GM23338 (cell line): ENCODE measurements around the gene PRUNE2. TPM values are rescaled to one million over a fixed set of nuclear protein-coding genes. Genes with fewer than 3 reads are reported as not detected.

Source experiments
- ATAC-seq: fragments of 200-7000 bp; cut with Tn5 transposase; 3 replicates; pipeline ENCODE4 v1.9.1; 2020
- DNase-seq: peaks from one replicate; pipeline ENCODE4 v3.0.0-alpha.2; 2015; ENCODE audit warnings: low spot score
- H2AFZ ChIP-seq: fragments of 200-600 bp; sonication (generic); 2 replicates; pipeline ENCODE4 v1.8.0; 2016; ENCODE audit warnings: antibody characterized with exemption, mild to moderate bottlenecking, moderate library complexity
- H3F3A ChIP-seq: fragments of 200-600 bp; sonication (generic); replicated peaks from 2 replicates; pipeline ENCODE4 v1.8.0; 2017; ENCODE audit warnings: antibody characterized with exemption, mixed run types, low read depth
- H3K27ac ChIP-seq: fragments of 200-600 bp; sonication (generic); 2 replicates; pipeline ENCODE4 v1.6.1; 2016; ENCODE audit warnings: low read depth
- H3K27me3 ChIP-seq: fragments of 200-600 bp; sonication (generic); 2 replicates; pipeline ENCODE4 v1.8.0; 2016; ENCODE audit warnings: mild to moderate bottlenecking, mixed run types, moderate library complexity; ENCODE audit not compliant: insufficient read depth
- H3K36me3 ChIP-seq: fragments of 200-600 bp; sonication (generic); 2 replicates; pipeline ENCODE4 v1.8.0; 2016; ENCODE audit warnings: mild to moderate bottlenecking; ENCODE audit not compliant: insufficient read depth
- H3K4me1 ChIP-seq: fragments of 200-600 bp; sonication (generic); 2 replicates; pipeline ENCODE4 v1.8.0; 2016; ENCODE audit warnings: mild to moderate bottlenecking, moderate library complexity; ENCODE audit not compliant: insufficient read depth
- H3K4me2 ChIP-seq: fragments of 200-600 bp; sonication (generic); 2 replicates; pipeline ENCODE4 v1.7.1; 2017; ENCODE audit warnings: mixed run types
- H3K4me3 ChIP-seq: fragments of 200-600 bp; sonication (generic); 2 replicates; pipeline ENCODE4 v1.6.1; 2016; ENCODE audit warnings: mixed run types
- H3K79me2 ChIP-seq: fragments of 200-600 bp; sonication (generic); replicated peaks from 2 replicates; pipeline ENCODE4 v1.8.0; 2017; ENCODE audit warnings: mild to moderate bottlenecking; ENCODE audit not compliant: insufficient read depth
- H3K9me2 ChIP-seq: fragments of 200-600 bp; sonication (generic); 2 replicates; pipeline ENCODE4 v1.8.0; 2017; ENCODE audit not compliant: insufficient read depth
- H4K20me1 ChIP-seq: fragments of 200-600 bp; sonication (generic); replicated peaks from 2 replicates; pipeline ENCODE4 v1.8.0; 2017; ENCODE audit warnings: mild to moderate bottlenecking; ENCODE audit not compliant: insufficient read depth
- H3K27ac Mint-ChIP-seq: 2 replicates; pipeline ENCODE4 v1.8.0; 2020; ENCODE audit warnings: inconsistent platforms, mild to moderate bottlenecking, moderate library complexity, mixed read lengths
- H3K27me3 Mint-ChIP-seq: 3 replicates; pipeline ENCODE4 v1.8.0; 2022; ENCODE audit warnings: low read depth, mild to moderate bottlenecking, moderate library complexity, mixed read lengths, inconsistent platforms; ENCODE audit not compliant: insufficient read depth, poor library complexity
- H3K36me3 Mint-ChIP-seq: 3 replicates; pipeline ENCODE4 v1.8.0; 2021; ENCODE audit warnings: low read depth, mild to moderate bottlenecking, inconsistent platforms, moderate library complexity, mixed read lengths
- H3K4me1 Mint-ChIP-seq: 3 replicates; pipeline ENCODE4 v1.8.0; 2020; ENCODE audit warnings: mild to moderate bottlenecking, inconsistent platforms, mixed read lengths
- H3K4me3 Mint-ChIP-seq: 3 replicates; pipeline ENCODE4 v1.8.0; 2021; ENCODE audit warnings: moderate library complexity, mild to moderate bottlenecking, inconsistent platforms, mixed read lengths
- H3K9me3 Mint-ChIP-seq: 3 replicates; pipeline ENCODE4 v1.8.0; 2020; ENCODE audit warnings: moderate library complexity, mild to moderate bottlenecking, inconsistent platforms, mixed read lengths
- CREB1 ChIP-seq: fragments of 250-450 bp; sonication (Bioruptor Pico); IDR thresholded peaks from 2 replicates; pipeline ENCODE4 v1.5.0; 2020; ENCODE audit warnings: low read depth, mild to moderate bottlenecking, moderate library complexity
- CTCF ChIP-seq, 2 experiments: fragments of 200-600 bp in 1 of 2; sonication (generic) in 1 of 2; conservative IDR thresholded peaks; 2 replicates each; pipeline versions ENCODE4 v1.5.1 to v1.6.1; 2016 to 2017; ENCODE audit warnings: antibody characterized with exemption in 2 of 2, low read depth in 2 of 2, mild to moderate bottlenecking in 2 of 2, moderate library complexity in 1 of 2
- ETS1 ChIP-seq: IDR thresholded peaks from 2 replicates; pipeline ENCODE4 v1.6.1; 2016; ENCODE audit warnings: antibody characterized with exemption
- EZH2 ChIP-seq: fragments of 200-600 bp; sonication (generic); IDR thresholded peaks from one replicate; pipeline ENCODE4 v1.8.0; 2017; ENCODE audit warnings: antibody characterized with exemption, mild to moderate bottlenecking, low read depth; ENCODE audit not compliant: unreplicated experiment
- EZH2phosphoT487 ChIP-seq: fragments of 200-600 bp; sonication (generic); IDR thresholded peaks from one replicate; pipeline ENCODE4 v1.8.1; 2018; ENCODE audit warnings: antibody characterized with exemption; ENCODE audit not compliant: unreplicated experiment
- NANOG ChIP-seq: IDR thresholded peaks from 2 replicates; pipeline ENCODE4 v1.6.1; 2016; ENCODE audit warnings: antibody characterized with exemption, borderline replicate concordance
- POLR2AphosphoS5 ChIP-seq: IDR thresholded peaks from 2 replicates; pipeline ENCODE4 v1.6.1; 2016; ENCODE audit warnings: antibody characterized with exemption, low read depth
- REST ChIP-seq: IDR thresholded peaks from one replicate; pipeline ENCODE4 v1.6.1; 2018; ENCODE audit warnings: antibody characterized with exemption; ENCODE audit not compliant: unreplicated experiment
- STAT1 ChIP-seq: IDR thresholded peaks from one replicate; pipeline ENCODE4 v1.6.1; 2016; ENCODE audit warnings: antibody characterized with exemption; ENCODE audit not compliant: unreplicated experiment
- ZNF114 ChIP-seq: fragments of 250-450 bp; sonication (Bioruptor Pico); IDR thresholded peaks from 2 replicates; pipeline ENCODE4 v1.5.0; 2020; ENCODE audit warnings: mild to moderate bottlenecking, moderate library complexity
- ZNF331 ChIP-seq: fragments of 250-450 bp; sonication (Bioruptor Pico); IDR thresholded peaks from 2 replicates; pipeline ENCODE4 v1.5.0; 2020; ENCODE audit warnings: low read depth, mild to moderate bottlenecking, moderate library complexity
- polyA plus RNA-seq: library from polyadenylated mRNA; unstranded; fragments of >200 nt; fragmentation: Nextera tagmentation; extraction: Ambion mirVana; gene quantifications from 2 replicates; pipeline ENCODE4 v1.2.1, GENCODE V29; 2016
- total RNA-seq: library from RNA; depleted of rRNA; stranded (reverse); fragments of >200 nt; shearing (Covaris generic); gene quantifications from 2 replicates; pipeline ENCODE4 v1.2.3, GENCODE V29; 2014

The PRUNE2 gene
- total and polyA plus RNA-seq, 2 experiments from 2014 or later = 10.6 to 26.5 TPM

- TF ChIP-seq REST (no peak), STAT1 (no peak), EZH2 (no peak), CTCF (conservative IDR thresholded peaks at IDR 0.05; ENCODE audit: low read depth in 2 of 2) (no peak), NANOG (no peak), EZH2phosphoT487 (no peak), ZNF331 (CRISPR knock-in tag) (no peak), ZNF114 (no peak)
Observed at GRCh38 chr9:76725885-76726284, 180.0 kb downstream of the PRUNE2 start (continued).

- Histone ChIP-seq H3K36me3 (no peaks in the 10 kb centered on the region), H3K4me2 (no peak overlapping the region), H3K27ac (no peak overlapping the region), H4K20me1 (no peaks in the 10 kb centered on the region), H3K9me2 (no peaks in the 10 kb centered on the region), H3F3A (no peaks in the 10 kb centered on the region), H3K4me1 (no peaks in the 10 kb centered on the region), H3K4me3 (no peak overlapping the region), H2AFZ (no peak overlapping the region), H3K79me2 (no peaks in the 10 kb centered on the region), H3K27me3 (no peaks in the 10 kb centered on the region)
- no peak for TF ChIP-seq CTCF (conservative IDR thresholded peaks at IDR 0.05; ENCODE audit: low read depth in 2 of 2)
- no peak for TF ChIP-seq ZNF331 (CRISPR knock-in tag)
- no peak for TF ChIP-seq EZH2
- no peak for TF ChIP-seq NANOG
- no peak for TF ChIP-seq ETS1
- TF ChIP-seq STAT1 = no peak
- TF ChIP-seq POLR2AphosphoS5 = no peak
- TF ChIP-seq ZNF114 = no peak
- TF ChIP-seq CREB1 (CRISPR knock-in tag) = no peak
- Mint-ChIP-seq H3K27ac (no peak overlapping the region), H3K4me3 (no peak overlapping the region), H3K4me1 (no peaks in the 10 kb centered on the region), H3K27me3 (no peaks in the 10 kb centered on the region), H3K36me3 (no peaks in the 10 kb centered on the region), H3K9me3 (no peaks in the 10 kb centered on the region)
- DNase-seq (no peak), ATAC-seq (no peak)
Observed at GRCh38 chr9:76725011-76725546, 180.8 kb downstream of the PRUNE2 start.
